ENCODE results near the gene HIPK3.

GRCh38 chr11:33350287-33350686, 93.1 kb downstream of the HIPK3 start:
- TF ChIP-seq, protein P1, sequence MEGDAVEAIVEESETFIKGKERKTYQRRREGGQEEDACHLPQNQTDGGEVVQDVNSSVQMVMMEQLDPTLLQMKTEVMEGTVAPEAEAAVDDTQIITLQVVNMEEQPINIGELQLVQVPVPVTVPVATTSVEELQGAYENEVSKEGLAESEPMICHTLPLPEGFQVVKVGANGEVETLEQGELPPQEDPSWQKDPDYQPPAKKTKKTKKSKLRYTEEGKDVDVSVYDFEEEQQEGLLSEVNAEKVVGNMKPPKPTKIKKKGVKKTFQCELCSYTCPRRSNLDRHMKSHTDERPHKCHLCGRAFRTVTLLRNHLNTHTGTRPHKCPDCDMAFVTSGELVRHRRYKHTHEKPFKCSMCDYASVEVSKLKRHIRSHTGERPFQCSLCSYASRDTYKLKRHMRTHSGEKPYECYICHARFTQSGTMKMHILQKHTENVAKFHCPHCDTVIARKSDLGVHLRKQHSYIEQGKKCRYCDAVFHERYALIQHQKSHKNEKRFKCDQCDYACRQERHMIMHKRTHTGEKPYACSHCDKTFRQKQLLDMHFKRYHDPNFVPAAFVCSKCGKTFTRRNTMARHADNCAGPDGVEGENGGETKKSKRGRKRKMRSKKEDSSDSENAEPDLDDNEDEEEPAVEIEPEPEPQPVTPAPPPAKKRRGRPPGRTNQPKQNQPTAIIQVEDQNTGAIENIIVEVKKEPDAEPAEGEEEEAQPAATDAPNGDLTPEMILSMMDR (IDR thresholded peaks at IDR 0.05): no peak
- no peak for TF ChIP-seq POLR2AphosphoS5 (IDR thresholded peaks at IDR 0.05)
